Retinal pigment epithelial cell (primary cell): ENCODE results near the gene XRN2.
A peak's percentile ranks its signal among the peaks of the same experiment; 100 is the strongest.

Experiments
- DNase-seq: peaks from one replicate; pipeline ENCODE4 v3.0.0-alpha.2; 2010; ENCODE audit warnings: low read depth
- H3K4me3 ChIP-seq: 2 replicates; pipeline ENCODE4 v1.5.1; 2011; ENCODE audit warnings: mild to moderate bottlenecking, low read length, control low read depth, moderate library complexity
- CTCF ChIP-seq: conservative IDR thresholded peaks from 2 replicates; pipeline ENCODE4 v1.5.1; 2011; ENCODE audit warnings: low read depth, low read length, control low read depth, inconsistent platforms

The XRN2 gene

DNA sequence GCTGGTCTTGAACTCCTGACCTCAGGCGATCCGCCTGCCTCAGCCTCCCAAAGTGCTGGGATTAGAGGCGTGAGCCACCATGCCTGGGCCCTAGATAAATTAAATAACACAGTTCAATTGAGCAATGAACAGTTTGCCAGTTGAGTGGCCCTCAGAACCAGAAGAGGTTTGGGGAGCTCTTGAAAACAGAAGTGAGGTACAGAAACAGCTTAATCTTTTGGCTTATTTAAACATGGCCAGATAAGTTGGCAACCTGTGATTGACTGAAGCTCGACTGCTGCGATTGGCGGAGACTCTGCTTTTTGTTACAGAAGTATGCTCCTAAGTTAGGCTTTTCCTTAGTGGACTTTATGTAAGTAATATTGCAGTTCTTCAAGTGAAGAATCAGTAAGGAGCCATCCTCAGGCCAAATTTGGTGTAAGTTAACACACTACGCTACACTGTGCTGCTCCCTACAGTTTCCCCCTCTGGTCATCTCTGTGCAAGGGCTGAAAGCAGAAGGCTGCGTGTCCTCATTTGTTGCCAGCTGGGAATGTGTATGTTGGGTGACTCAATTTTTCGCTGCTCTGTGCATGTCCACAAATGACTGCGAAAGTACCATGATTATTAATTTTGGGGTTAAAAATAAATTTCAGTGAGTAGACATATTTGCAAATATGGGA, 9.8 kb downstream of the XRN2 start:
- TF ChIP-seq CTCF = no peak
- H3K4me3 ChIP-seq = no peak overlapping the region
- DNase-seq = no peak

- no peak for DNase-seq
- H3K4me3 ChIP-seq = no peak overlapping the region
- TF ChIP-seq CTCF = no peak
Observed at GRCh38 chr20:21315138-21315537, 12.0 kb downstream of the XRN2 start.

DNA sequence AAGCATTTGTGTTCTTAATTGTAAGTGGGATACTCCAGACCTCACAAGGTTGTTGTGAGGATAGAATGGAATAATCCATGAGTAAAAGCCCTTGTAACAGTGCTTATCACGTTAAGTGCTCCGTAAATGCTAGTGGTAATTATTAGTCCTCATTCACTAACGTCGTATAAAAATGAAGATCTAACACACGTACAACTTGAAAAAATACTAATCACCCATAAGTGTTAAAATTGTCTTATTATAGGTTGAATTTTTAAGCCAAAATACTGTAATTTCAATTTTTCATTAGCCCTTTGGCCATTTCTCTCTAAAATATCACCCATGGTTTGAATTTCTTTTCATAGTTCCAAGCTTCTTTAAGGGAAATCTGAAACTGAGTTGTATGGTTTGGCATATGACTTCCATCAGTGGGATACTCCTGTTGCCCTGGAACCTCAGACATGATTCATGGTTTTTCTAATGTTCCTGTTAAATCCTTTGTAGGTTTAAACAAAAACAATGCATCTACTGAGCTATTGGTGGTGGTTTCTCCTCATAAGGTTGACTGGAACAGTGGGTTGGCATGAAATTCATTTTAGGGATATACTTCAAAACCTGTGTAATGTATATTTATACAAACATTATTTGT, 19.1 kb downstream of the XRN2 start:
- no peak for TF ChIP-seq CTCF
- no peak for DNase-seq
- no peak overlapping the region for H3K4me3 ChIP-seq

GRCh38 chr20:21322921-21323331, 19.8 kb downstream of the XRN2 start:
- DNase-seq = no peak
- no peak overlapping the region for H3K4me3 ChIP-seq
- TF ChIP-seq CTCF = no peak

DNA sequence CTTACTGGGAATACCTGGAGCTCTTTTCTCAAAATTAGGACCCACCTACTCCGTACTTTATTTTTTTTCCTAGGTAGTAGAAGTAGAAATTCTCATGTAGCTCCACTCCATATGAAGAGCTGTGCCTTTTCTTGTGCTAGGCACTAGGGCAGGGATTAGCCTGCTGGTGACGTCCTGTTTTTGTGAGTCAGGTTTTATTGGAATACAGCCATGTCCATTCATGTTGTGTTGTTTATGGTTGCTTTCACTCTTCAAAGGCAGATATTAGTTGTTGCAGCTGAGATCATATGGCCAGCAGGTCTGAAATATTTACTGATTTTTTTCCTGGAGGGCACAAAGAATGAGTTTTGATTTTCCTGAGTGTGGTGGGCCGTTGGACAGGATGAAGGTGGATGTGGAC, 20.5 kb downstream of the XRN2 start:
- H3K4me3 ChIP-seq = no peak overlapping the region
- no peak for TF ChIP-seq CTCF
- DNase-seq = peak; percentile 90

- no peak overlapping the region for H3K4me3 ChIP-seq
- TF ChIP-seq CTCF = no peak
- DNase-seq = no peak
Observed at GRCh38 chr20:21324126-21324525, 21.0 kb downstream of the XRN2 start.

- no peak for TF ChIP-seq CTCF
- H3K4me3 ChIP-seq = no peak overlapping the region
- no peak for DNase-seq
Observed at GRCh38 chr20:21325296-21325695, 22.2 kb downstream of the XRN2 start.
